GM19397 (cell line): Measurements from ENCODE around the gene GAB1.

ENCODE experiments used
- ATAC-seq: cut with Tn5 transposase; IDR thresholded peaks from one replicate; pipeline ENCODE4 v1.9.1; 2021; ENCODE audit warnings: mild to moderate bottlenecking, moderate library complexity; ENCODE audit not compliant: unreplicated experiment

Gene GAB1

DNA sequence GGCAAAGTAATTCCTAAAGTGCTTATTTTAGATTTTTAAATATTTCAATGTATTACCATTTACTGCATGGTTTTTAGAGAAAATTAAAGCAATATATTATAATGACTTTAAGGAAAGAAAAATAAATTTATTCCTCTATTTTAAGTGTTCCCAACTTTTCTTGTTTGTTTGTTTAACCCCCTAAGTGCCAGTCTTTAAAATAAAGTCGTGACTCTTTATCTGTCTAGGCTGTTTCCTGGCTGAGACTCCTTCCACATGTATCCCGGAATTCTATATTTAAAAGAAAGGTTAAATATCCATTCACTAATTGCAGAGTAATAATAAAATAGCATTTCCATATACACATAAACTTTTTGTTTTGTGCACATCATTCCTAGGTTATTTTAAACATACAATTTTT is 71.2 kb downstream of the GAB1 start:
- ATAC-seq: no peak

GRCh38 chr4:143410015-143410414 is 73.3 kb downstream of the GAB1 start:
- no peak for ATAC-seq

DNA sequence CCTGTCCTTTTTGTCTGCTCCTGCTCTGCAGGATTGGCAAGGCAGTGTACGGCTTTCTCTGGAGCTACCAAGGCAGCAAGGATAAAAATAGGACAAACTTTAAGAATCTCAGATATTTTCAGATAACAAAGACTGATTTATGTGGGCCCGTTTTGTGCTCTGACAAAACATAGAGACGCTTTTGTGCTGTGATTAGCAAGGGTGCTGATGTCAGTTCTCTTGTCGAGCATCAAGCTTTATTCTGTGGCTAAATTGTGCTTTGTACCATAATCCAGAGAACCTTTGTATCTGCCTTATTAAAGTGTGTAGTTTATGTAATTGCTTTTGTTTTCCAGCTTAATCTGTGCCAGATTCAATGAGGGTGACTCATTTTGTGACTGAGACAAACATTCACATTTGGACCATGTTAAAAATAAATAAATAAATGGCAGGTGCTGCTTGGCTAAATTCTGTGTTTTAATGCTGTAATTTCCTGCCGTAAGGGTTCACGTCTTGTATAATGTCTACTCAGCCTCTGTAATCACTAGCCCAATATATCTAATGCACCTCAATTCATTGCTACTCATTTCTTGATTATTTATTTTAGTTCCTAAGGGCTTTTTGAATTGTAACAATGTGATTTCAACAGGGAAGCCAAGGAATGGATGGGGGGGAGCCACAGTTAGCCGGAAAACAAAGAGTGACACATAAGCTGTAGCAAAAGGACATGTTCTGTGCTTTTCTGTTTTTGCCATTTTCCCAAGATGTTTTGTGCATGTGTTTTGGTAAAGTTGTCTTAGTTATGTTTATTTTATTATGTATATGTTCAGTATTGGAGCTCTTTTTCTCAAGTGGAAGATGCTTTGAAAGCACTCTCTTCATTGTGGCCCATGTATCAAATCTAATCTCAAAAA is 75.1 kb downstream of the GAB1 start:
- ATAC-seq: no peak

DNA sequence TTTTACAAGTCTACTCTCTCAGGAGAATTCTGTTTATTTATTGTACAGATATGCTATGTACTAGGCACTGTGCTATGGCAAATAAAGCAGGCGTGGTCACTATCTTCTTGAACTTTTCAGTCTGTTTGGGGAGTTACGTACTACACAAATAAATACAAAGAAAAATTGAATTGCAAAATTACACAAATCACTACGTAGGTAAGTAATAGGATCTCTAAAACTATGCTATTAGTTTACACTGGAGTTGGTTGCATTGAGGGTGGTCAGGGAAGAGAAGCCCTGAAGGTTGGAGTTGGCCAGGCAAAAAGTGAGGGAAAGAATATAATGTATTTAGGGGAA is 75.7 kb downstream of the GAB1 start:
- no peak for ATAC-seq

DNA sequence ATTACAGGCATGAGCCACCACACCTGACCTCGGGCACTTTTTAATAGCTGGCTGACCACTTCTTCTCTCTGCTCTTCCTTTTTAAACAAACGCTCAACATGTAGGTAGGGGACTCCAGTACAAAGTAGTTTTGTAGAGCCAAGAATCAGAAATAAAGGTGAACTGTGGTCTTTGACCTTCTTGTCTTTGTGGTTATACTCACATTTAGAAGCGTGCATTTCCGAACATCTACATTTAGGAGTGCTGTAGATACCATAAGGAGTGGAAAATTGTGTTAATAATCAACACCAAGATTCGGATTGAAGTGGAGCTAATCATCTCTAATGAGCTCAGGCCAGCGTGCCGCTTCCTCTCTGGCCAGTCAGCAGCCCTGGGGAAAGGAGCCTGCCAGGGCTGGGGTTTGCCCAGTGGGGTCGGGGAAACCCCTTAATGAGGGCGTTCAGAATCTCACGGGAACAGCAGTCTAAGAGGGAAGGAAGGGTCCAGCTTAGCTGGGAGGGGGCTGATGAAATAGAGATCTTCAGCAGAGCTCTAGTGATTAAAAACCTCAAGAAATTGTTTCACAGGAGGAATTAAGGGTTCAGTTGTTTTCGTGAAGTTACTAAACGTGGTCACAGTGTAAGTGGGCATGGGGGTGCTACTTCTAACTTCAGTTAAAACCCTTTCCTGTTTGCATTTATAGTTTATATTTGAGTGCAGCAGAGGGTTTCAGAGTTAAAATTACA is 81.2 kb downstream of the GAB1 start:
- peak; percentile 89 for ATAC-seq

DNA sequence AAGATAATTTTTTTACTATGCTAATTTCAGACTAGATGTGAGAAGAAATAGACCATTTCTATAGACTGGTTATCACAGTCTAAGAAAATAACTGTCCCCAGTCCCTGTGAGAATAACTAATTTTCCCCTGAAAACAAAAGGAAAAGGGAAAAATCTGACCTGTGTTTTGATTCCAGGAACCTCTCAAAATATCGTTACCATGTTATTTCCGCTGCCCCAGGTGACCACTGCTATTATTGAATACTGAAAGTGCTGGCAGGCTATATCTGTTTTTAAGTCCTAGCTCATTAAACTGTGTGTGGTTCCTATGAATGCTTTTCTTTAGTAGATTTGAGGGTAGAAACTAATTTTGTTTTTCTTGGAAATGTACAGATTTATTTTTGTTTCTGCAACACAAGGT is 83.6 kb downstream of the GAB1 start:
- ATAC-seq: no peak

- ATAC-seq: no peak
Observed at GRCh38 chr4:143421609-143422008, 84.9 kb downstream of the GAB1 start.

DNA sequence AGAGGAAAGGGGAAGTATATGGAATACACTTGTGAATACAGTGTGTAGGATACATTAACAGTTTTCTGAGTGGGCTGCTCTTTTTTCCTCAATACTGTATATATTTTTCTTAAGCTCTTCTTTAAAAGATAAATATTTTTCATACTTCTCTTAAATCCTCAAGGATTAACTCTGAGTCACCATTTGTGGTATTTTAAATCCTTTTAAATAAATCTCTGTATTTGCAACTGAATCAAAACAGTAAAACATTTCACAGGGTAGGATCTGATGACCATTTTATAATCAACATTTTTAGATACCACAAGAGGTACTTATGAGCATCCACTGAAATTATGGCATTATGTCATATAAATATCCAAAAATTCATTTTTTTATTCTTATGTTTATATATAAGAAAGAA is 87.6 kb downstream of the GAB1 start:
- no peak for ATAC-seq

DNA sequence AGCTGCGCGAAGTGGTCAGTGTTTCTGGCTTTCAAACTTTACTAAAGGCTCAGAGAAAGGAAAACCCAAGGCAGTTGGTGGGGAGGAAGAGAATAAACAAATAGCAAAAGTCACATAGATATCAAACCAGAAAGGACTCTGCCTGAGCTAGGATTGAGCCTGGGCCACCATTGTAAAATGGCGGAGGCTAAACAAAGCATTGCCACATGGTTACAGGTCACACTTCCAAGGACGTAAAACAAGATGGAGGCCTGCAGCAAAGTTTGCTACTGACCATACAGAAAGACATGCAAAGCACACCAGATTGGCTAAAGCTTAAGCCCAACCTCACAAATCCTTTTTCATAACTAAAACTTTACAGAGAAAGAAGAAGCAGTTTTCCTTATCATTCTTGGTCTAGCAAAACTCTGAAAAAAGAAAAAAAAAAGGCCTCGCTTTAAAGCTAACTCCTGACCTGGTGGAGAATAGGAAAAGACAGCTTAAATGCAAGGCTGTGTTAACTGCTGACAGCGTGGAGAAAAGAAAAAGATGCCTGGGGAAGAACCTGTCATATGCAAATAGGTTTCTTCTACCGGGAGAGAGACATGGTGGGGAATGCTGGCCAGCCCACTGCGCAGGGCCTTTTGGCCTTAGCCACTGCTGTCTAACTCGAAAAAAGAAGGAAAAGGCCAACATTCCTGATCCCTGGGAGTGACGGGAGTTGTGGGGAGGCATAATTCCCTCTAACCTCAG is 95.0 kb downstream of the GAB1 start:
- no peak for ATAC-seq

DNA sequence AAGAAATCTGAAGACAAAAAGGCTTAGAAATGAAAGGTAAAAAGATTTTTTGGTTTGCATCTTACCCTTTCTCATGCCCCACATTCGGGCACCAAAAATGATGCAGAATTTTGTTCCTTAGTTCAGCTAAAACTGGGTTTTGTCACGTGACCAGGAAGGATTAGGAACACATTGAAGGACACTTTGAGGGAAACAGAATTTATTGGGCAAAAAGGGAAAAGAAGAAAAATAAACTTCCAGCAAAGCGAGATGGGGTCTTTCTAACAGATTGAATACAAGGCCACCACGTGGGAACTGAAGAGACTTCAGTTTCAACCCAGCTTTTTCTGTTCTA is 95.5 kb downstream of the GAB1 start:
- ATAC-seq: no peak

DNA sequence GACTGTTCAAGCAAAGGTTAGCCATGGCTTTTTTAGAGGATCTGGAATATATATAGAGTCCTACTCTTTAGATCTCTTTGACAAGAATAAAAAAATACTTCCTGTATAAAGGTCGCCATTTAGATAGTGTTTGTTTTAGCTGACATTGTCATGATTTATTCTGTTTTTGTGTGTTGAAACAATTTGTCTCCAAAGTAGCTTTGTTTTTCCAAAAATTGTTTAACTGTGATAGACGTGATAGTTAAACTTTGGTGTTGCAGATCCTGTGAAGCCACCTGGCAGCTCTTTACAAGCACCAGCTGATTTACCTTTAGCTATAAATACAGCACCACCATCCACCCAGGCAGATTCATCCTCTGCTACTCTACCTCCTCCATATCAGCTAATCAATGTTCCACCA is 96.6 kb downstream of the GAB1 start:
- ATAC-seq: no peak

GRCh38 chr4:143435955-143436354 is 99.3 kb downstream of the GAB1 start:
- ATAC-seq: no peak

DNA sequence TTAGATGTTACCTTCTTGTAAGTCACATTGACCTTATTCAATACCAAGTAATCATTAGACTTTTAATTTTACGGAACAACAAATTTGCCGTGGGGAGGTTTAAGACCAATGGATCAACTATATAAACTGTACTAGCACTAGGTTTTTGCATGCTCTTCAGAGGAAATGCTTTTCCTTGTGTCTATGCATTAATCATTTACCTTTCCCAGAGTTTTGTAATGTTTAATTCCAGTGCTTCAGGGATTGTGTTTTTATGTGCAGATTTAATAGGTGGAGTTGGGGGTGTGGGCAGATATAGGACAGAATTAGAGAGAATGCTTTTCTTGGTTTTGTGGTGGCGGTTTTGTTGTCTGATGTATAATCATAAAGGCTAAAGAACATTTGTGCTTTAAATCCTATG is 100.8 kb downstream of the GAB1 start:
- ATAC-seq: no peak

- no peak for ATAC-seq
Observed at GRCh38 chr4:143437937-143438336, 101.3 kb downstream of the GAB1 start.

DNA sequence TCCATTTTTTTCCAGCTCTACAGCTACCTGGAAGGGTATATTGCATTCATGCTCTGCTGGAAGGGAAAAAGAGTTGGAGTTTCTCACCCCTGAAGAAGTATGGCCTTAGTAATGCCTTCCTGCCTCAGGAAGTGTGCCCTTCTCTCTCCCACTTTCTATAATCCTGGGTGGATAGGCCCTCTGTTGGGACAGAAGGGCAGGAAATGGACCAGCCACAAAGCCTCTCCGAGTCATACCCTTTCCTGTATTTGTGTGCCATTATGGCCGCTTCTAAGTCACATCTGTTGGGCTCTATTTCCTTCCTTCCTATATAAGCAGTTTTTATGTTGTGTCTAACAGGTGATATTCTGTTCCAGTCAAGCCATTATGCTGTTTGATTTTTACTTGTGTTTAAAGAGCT is 102.0 kb downstream of the GAB1 start:
- no peak for ATAC-seq

- no peak for ATAC-seq
Observed at GRCh38 chr4:143441109-143441508, 104.4 kb downstream of the GAB1 start.

- ATAC-seq: no peak
Observed at GRCh38 chr4:143441678-143442077, 105.0 kb downstream of the GAB1 start.

DNA sequence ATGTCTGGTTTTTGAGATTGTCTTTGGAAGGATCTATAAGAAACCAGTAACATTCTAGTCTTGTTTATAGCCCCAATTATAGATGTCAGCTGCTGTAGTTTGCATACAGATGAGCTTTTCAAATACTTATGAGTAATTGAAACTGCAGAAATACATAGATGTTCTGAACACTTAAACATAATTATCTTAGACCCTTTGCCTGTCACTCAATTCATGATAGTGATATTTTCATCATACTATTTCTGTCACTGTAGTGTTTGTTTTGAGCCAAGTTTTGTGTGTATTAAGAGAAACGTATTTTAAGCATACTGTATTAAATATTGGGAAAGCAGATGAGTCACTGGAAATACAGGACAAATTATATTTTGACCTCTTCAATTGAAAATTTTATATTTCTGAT is 107.1 kb downstream of the GAB1 start:
- no peak for ATAC-seq

GRCh38 chr4:143451186-143451585 is 114.5 kb downstream of the GAB1 start:
- ATAC-seq: no peak

DNA sequence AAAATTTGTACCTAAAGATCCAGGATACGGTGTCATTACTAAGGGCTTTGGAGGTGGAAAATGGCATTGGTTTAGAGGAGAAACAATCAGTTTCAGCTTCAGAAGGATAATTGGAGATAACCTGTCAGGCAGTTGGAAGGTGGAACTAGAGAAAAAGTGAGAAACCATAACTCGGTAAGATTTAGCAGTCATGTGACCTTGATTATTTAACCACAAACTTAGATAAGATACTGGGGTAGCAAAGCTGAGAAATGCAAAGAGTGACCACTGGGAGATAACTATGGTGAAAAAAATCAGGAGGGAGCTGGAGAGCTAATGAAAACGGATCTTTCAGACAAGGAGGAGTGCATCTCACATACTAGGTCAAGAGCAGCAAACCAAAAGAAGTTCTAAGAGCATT is 118.5 kb downstream of the GAB1 start:
- no peak for ATAC-seq

DNA sequence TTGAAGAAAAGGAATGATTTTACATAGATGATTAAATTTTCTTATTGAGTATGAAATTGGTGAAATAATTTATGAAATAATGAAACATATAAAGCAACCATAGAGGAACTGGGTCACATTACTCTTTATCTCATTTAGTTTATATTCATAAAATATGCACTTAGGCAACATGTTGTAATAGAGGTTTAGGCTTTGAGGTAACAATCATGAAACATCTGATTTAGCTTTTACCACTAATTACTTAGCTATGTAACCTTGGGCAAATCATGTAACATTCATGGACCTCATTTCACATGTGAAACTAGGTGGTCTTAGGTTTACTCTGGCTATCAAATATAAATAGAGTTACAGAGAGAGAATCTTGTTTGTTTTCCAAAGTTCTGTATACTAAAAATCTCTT is 122.3 kb downstream of the GAB1 start:
- no peak for ATAC-seq
